NCI-H226 (cell line): ENCODE data around the gene UBE2QL1.

ENCODE experiments used
- DNase-seq: peaks from one replicate; pipeline ENCODE4 v3.0.0-alpha.2; 2015

Gene UBE2QL1

DNA sequence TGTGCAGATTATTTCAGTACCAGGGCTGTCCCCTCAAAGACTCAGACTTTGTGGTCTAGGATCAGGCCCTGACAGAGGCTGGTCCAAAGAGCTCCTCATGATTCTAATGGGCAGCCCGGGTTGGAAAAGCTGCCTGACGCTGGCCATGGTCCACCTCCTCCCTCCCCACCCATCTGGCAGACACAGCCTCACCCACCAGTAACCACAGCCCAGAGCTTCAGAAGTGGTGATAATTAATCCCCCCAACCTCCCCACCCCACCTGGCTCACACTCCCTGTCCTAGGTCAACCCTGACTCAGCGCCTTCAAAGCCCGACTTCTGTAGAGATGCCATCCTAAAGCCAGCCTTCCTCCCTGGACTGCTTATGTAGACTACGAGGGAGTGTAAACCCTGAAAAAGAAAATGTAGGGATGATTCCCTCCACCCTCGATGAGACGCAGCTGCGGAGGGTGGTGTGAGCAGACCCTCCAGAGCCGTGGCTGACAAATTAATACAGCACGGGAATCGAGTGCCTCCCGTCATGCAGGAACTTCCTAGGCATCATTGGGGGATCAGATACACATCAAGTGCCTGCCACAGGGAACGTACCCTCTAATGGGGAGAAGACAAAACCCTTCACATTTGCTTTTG lies 7.0 kb downstream of the UBE2QL1 start:
- DNase-seq: no peak

DNA sequence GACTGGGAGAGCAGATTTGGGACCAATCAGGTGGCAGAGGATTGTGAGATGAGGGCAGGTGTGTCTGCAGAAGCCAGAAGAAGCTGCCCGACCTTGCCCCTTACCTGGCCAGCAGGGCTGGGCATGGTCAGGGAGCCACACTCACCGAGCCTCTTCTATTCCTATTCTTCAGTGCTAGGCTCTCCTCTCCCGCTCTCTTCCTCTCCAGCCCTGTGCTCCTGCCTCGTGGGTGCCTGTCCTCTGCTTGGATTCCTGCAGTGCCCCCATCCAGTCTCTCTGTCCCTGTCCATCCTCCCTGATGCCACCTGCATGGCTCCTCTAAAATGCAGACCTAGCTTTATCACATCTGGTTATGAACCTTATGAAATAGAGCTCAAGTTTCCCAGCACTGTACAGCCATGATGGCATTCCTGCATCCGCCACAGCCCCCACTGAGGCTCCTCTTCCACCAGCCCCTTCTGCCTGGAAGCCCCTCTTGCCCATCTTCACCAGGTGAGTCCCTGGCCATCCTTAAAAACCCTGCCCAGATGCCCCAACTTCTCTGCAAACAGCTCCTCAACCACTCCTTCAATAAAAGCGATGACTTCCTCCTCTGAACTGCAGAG lies 8.2 kb downstream of the UBE2QL1 start:
- no peak for DNase-seq

DNA sequence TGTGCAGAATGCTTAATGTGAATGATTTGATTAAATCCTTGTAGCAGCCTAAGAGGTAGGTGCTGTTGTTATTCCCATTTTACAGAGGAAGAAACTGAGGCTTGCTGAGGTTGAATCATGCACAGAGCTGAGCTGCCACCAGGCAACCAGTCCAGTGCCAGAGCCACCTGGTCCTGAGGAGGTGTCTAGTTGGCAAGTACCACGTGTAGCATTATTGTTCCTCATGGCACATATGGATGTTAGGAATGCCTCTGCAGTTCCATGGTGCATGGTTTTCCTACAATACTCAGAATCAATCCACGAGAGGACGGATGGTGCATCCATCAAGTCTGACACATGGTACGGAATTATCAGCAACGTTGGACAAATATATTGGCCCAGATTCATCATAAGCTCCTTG lies 8.9 kb downstream of the UBE2QL1 start:
- no peak for DNase-seq

DNA sequence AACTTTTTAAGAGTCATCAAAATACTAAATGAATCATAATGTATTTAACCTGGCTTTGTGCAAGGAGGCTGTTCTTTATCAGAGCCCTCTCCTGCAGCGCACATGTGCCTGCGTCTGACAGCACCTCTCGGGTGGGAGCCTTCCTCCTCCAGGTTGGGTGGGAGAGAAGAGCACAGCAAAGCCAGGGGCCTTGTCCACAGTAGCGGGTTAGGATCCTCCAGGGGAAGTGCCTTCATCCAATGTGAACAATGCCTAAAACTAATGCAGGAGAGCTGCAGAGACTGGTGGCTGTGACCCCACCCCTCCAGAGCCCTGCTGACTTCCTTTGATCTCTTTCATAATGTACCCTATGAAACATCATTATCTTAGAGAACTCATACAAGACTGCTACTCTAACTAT lies 10.2 kb downstream of the UBE2QL1 start:
- no peak for DNase-seq

DNA sequence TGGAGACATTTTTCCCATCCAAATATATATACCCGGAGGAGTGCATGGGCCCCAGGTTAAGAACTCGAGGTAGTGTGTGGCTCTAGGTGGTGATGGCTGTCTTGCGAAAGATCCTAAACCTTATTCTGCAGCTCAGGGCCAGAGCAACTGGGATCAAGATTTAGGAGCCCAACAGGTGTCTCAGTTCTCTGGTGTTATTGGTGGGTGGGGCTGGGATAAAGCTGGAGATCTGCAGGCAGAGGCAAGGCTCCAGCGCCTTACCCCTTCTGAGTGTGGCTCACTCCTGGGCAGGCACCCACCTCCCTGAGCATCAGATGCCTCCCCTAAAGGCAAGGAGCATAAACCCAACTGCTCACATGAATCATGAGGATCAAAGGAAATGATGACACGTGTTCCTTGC lies 11.2 kb downstream of the UBE2QL1 start:
- no peak for DNase-seq

DNA sequence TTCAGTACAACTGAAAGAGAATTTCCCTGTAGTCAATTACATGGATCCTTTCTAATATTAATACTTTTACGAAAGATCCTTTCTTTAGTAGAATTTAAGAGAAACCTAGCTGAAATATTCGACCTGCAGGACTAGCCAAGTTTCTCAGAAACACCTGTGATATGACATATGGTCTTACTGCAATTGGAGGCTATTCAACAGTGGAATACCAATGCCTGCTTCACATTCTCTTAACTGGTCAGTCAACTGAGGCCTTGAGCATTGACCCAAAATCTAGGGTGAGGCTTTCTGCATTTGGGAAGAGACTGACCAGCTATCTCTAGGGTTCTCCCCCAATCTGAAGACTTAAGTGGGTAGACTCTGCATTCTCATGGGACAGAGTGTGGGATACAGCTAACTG lies 12.3 kb downstream of the UBE2QL1 start:
- no peak for DNase-seq

DNA sequence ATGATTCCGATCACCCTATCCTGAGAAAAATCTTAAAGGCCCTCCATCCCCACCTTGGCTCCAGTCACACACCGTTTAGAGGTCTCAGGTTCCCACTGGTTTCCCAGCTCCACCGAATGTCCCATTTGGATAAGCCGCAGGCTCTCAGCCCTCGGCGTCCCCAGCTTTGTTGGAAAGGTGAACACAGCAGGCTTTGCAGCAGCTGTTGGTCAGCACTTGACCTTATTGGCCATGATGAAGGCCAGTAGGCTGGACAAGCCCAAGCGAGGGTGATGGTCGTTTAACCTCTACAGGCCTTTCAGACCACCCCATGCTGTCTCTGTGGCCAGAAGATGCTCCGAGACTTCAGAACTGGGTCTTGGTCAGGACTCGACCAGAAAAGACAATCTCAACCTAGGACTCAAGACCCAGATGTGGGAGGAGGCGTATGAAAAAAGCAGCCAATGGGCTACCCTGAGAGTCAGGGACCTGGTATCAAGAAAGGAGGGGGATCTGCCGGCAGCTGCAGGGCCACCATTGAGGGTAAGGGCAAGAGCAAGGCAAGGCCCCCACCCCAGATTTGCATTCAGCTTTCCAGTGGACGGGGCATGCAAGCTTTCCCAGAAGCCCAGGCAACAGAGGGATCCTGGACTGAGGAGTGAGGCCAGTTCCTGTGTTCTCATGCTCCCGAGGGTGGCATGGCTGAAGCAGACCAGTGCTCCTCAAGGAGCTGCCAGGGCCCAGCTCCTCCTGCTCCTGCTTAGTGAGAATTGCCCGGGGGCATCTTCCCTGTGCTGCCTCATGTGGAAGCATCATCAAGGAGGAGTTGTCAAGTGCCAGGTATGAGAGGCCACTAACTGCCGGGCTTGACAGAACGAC lies 13.4 kb downstream of the UBE2QL1 start:
- no peak for DNase-seq

DNA sequence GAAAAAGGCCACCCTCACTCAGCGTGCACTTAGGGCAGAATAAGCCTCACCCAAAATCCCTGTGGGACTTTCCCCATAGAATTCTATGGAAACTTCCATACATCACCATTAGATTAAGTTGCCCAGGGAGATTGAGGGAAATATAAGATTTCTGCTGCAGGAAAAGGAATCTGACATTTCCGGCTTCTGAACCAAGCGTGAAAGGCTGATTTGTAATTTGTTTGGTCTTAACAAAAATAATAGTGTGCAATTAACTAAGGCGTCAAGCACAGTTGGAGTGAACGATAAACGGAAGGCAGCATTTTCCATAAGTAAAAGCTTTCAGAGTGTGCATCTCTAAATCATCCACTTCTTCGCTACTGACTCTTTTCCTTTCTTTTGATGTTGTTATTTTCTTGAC lies 14.0 kb downstream of the UBE2QL1 start:
- no peak for DNase-seq

DNA sequence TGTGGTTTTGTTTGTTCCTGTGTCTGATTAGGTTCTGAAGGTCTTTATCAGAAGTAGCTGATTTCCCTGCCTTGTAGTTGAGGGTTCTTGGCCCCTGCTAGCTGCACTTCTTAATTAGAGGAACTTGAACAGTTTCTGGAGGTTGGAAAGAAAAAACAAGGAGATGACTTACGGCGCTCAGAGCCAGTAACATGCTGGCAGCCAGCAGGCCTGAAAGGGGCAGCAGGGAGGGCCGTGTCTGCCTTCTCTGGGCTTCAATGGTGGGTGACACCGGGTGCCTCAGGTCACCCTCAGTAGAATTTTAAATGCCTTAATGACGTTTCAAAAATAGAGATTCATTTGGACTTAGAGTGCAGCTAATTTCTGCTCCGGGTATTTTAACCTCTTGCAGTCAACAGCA lies 15.8 kb downstream of the UBE2QL1 start:
- DNase-seq: no peak

DNA sequence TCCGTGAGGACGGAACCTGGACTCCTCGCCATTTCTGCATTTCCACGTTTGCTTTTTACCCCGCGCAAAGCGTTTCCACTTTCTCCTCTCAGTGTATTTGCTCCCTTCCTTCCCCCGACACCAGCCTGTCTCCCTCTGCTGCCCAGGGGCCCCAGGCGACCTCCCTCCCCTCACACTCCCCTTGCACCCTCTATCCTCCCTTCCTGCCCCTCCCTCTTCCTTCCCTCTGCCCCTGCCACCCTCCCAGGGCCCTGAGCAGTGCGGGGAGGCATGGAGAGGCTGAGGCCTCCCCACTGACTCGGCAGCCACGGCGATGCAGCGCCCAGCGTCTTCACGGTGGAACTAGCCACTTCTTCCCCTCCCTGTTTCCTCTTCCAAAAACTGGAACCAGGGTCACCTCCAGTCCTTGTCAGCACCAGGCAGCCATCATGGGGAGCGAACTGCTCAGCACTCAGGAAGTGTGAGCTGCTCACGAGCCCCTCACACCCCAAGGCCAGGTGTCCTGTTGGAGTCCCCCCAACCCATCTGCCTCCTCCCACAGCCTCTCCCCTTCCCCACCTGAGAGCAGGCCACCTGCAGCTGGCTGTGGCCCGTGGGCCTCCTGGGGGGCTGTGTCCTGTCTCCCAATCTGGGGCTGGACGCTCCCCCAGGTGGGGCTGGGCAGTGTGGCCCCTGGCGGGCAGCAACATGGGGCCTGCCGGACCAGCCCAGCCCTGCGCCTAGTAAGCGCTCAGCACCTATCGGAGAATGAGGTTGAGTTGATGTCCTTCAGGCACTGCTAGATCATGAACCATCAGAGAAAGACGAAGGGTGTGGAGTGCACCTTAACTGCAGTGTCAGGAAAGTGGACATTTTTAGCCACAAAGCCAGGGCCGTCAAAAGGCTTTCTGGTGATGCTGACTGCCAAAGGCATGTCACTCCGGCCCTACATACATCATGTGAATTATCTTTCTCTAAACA lies 17.5 kb downstream of the UBE2QL1 start:
- DNase-seq: no peak

DNA sequence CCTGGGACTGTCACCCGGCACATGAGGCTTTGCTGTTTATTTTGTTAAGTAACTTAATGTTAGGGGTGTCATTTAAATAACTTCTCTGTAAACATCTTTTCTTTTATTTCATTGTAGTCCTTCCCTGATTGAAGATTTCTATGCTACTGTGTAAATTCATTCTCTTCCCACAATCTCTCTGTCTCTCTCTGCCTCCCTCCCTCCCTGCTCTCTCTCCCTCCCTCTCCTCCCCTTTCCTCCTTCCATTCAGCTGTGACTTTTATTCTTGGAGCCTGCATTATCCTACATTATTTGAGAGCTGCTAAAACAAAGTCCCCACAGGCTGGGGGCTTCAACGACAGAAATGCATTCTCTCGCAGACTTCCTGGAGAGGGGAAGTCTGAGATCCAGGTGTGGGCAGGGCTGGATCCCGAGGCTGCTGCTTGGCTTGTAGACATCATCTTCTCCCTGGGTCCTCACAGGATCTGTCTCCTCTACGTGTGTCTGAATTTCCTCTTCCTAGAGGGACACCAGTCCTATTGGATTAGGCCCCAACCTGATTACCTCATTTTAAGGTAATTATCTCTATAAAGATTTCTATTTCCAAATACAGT lies 18.4 kb downstream of the UBE2QL1 start:
- no peak for DNase-seq

DNA sequence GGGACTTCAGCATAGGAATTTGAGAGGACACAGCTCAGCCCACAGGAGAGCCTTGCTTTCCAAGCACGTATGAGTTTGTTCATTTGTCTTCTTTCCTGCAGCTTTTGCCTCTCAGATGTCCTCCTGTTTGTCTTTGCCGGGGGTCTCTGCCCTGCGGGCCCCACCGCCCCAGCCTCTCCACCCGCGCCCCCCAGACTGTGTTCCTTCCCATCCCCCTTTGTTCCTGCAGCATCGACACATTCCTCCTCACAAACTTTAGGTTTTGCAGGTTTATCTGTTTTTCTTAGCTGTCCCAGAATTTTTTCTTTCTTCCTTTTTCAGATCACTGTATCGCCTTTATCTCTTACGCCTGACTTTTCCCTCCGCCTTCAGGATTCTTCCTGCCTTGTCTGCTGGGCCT lies 18.9 kb downstream of the UBE2QL1 start:
- DNase-seq: no peak

DNA sequence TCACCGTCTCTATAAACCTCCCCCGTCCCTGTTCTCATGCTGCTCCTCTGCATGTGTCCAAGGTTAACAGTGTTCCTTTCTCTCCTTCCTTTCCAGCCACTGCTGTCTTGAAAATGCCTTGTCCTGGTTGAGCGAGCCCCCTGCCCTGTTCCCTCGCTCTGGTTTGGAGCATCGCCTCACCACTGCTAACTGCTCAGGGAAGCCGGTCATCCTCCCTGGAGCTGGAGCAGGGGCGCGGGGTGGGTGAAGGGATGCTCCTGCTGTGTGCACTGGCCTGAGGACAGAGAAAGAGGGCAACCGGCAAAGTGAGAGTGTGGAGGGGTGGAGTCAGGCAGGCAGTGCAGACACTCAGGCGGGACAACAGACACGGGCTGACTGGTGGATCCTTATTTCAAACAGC lies 19.4 kb downstream of the UBE2QL1 start:
- DNase-seq: no peak

DNA sequence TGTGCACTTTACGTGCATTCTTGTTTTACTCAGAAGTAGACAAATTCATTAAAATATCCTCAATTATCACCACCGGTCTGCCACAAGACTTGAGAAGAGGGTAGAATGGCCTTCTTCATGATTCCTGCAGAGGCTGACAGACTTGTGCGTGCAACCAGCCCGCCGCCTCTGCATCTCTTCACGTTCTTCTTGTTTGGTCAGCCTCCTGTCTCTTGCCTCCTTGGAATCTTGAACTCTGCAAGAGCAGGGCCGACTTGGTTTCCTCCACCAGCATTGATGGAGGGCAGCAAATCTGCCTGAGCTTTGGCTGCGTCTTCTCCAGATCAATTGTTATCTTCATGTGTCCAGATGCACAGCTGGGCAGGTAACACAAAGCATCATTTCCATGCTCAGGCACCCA lies 20.2 kb downstream of the UBE2QL1 start:
- no peak for DNase-seq

DNA sequence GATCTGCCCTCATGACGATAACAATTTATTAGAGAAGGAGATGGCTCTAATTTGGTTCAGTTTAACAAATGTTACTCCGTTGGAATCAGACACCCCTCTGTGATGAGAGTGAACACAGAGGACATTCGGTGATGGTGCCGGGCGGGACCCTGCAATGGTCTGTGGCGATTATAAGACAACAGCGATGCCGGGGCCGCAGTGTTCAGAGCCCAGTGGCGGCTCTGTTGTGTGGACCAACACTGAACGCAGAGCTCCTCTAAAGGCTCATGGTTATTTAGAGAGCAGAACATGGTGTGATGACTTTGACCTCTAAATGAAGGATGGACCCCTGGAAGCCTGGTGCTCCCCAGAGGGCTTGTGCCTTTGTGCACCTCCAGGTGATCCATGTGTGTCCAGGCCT lies 21.2 kb downstream of the UBE2QL1 start:
- DNase-seq: no peak

DNA sequence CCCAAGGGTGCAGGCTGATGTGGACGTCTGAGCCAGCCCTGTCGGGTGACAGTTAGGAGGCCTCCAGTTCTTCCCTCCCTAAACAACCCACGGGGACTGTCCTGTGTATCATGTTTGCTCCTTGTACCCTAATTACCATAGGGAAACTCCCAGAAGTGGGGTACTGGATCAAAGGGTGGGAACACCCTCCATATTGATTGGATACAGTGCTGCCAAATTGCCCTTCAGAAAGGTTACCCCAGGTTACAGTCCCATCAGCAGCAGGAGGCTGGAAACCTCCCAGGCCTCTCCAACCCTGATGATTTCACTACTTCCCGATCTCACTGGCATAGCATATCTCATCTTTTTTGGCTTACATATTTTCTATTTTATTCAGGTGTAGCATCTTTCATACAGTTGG lies 22.0 kb downstream of the UBE2QL1 start:
- no peak for DNase-seq

DNA sequence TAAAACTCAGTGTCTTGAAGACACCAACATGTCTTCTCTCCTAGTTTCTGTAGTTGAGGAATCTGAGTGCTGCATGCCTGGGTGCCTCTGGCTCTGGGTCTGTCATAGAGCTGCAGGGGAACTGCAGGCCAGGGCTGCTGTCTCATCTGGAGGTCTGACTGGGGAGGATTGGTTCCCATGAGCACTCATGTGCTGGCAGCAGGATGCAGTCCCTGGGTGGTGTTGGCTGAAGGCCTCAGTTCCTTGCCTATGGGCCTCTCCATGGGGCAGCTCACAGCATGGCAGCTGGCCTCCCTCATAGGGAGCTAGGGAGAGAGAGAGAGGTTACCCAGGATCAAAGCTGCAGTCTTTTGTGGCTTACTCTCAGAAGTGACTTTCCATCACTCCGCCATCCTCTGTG lies 22.6 kb downstream of the UBE2QL1 start:
- no peak for DNase-seq

DNA sequence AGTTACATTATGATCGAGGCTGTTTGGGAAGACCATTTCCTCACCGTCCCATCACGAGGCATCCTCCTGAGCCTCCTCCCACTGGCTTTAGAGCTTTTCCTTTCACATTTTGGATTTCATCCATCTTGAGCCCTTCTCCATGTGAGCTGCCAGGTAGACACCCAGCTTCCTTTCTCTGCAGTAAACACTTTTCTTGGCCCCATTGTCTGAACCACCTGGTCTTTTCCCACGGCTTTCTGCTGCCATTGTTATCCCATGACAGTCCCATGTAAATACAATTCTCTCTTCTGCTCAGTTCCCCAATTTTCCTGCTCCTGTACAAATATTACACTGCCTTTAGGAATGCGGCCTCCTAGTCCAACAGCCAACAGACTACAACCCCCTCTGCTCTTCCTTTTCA lies 24.1 kb downstream of the UBE2QL1 start:
- no peak for DNase-seq

DNA sequence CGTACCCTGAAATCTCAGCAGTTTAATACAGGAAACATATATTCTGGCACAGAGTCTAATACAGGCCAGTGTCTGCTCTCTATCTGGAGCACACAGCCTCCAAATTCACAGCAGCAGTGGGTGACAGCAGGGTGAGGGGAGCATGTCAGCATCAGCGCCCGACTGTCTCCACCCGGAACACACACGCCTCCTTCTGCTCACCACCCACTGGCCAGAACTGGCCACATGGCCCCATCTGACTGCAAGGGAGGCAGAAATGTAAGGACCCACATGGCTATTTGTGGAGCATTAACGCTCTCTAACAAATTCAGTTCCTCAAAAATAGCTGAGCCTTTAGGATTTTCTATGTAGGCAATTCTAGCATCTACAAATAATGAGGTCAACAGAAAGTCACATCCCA lies 24.6 kb downstream of the UBE2QL1 start:
- DNase-seq: no peak

DNA sequence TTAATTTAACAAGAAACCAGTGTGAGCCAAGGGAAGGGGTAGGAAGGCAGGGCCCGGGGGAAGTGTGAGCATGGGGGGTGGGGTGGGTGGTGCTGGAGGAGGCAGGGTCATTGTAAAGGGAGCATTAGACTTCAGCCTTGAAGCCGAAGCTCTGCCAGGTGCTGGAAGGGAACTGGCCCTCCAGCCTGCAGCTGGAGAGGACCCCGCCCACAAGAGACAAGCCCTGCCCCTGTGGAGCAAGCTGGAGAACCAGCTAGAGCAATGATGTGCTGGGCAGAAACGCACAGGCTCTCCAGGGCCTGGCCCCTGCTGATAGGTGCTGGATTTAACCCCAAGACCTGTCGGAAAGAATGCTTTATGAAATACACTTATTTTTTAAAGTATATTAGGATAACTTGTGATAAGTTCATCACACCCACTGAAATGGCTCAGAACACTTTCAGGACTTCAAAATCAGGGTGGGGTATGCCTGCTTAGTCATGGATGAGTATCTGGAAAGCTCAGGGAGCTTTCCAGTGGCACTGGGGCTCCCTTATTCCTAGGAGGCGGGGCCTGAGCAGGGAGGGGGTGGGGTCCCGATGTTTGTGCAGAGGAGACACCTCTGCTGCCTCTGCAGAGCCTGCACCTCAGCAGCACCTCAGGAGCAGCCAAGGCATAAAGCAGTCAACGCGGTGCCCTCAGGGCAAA lies 27.1 kb downstream of the UBE2QL1 start:
- no peak for DNase-seq

DNA sequence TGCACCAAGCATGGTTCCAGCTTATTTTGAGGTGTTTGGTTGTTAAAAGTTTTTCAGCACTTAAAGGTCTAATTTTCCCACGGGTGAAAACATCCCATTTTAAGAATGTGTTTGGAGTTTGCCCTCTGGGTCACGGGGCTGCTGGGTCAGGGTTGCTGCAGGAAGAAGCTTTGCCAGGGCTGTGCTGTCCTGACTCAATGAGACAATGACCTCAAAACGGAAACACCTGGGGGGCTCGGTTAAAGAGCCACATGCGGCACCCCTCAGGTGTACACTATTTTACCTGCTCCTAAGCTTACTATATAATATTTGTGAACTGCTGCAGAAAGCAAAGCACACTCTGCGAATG lies 27.6 kb downstream of the UBE2QL1 start:
- no peak for DNase-seq

DNA sequence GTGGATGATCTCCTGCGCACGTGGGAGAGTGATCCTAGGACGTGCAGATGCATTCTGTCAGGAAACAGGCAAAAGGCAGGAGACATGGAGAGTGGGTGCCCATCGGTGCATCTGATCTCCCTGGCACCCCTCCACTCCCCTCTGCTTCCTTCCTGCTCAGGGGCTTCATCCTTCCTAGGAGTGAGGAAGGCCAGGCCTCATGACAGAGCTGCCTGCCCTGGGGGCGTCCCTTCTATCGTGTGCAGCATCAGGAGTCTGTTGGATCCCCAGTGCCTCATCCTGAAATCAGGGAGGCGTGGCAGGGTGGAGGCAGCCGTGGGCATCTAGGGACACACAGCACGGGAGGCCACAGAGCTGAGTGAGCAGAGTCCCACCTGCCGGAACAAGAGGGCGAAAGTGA lies 30.1 kb downstream of the UBE2QL1 start:
- DNase-seq: no peak
